WTC11 (cell line): ENCODE measurements around the gene AMPD3. TPM values are rescaled to one million over a fixed set of nuclear protein-coding genes. Genes with fewer than 3 reads are reported as not detected.

Experiments
- ATAC-seq: fragments of 200-7000 bp; cut with Tn5 transposase; 2 replicates; pipeline ENCODE4 v1.10.0; 2021; ENCODE audit warnings: mild to moderate bottlenecking, moderate library complexity
- CTCF ChIA-PET: fragments of 300-600 bp; sonication (Branson Sonifier 250); formaldehyde crosslinking; loops from one replicate; lab custom pipeline; 2021; ENCODE audit warnings: antibody characterized with exemption; lab: Charles Lee
- POLR2A ChIA-PET: fragments of 350-600 bp; sonication (Branson Sonifier 250); formaldehyde crosslinking; loops from one replicate; lab custom pipeline; 2021; ENCODE audit warnings: antibody characterized with exemption; lab: Charles Lee
- DNase-seq: peaks from one replicate; pipeline ENCODE4 v3.0.0; 2021; ENCODE audit warnings: low spot score
- H3K27ac Mint-ChIP-seq: 2 replicates; pipeline ENCODE4 v1.8.0; 2021; ENCODE audit warnings: mixed read lengths
- H3K27me3 Mint-ChIP-seq: 2 replicates; pipeline ENCODE4 v1.8.0; 2021; ENCODE audit warnings: low read depth, mild to moderate bottlenecking, moderate library complexity, mixed read lengths
- H3K36me3 Mint-ChIP-seq: 2 replicates; pipeline ENCODE4 v1.8.0; 2021; ENCODE audit warnings: mixed read lengths
- H3K4me1 Mint-ChIP-seq: 2 replicates; pipeline ENCODE4 v1.8.0; 2022; ENCODE audit warnings: mixed read lengths
- H3K4me3 Mint-ChIP-seq: 2 replicates; pipeline ENCODE4 v1.8.0; 2021; ENCODE audit warnings: mild to moderate bottlenecking, moderate library complexity, mixed read lengths
- H3K9me3 Mint-ChIP-seq: 2 replicates; pipeline ENCODE4 v1.8.0; 2021; ENCODE audit warnings: mixed read lengths
- CBFB ChIP-seq: sonication (generic); formaldehyde crosslinking; IDR thresholded peaks from 2 replicates; pipeline ENCODE4 v1.8.1; 2022; ENCODE audit warnings: mild to moderate bottlenecking, low read depth, missing genetic modification reagents
- CREB1 ChIP-seq: sonication (generic); formaldehyde crosslinking; IDR thresholded peaks from 2 replicates; pipeline ENCODE4 v1.8.0; 2023; ENCODE audit warnings: mild to moderate bottlenecking, missing genetic modification reagents
- CREM ChIP-seq: sonication (generic); formaldehyde crosslinking; IDR thresholded peaks from 2 replicates; pipeline ENCODE4 v1.8.1; 2022; ENCODE audit warnings: mild to moderate bottlenecking, missing genetic modification reagents, moderate library complexity
- JAZF1 ChIP-seq: fragments of 250-450 bp; sonication (Bioruptor Pico); IDR thresholded peaks from 2 replicates; pipeline ENCODE4 v1.9.0; 2021; ENCODE audit warnings: moderate library complexity, mild to moderate bottlenecking, inconsistent platforms
- MXD4 ChIP-seq: fragments of 250-450 bp; sonication (Bioruptor Pico); IDR thresholded peaks from 2 replicates; pipeline ENCODE4 v1.8.0; 2021; ENCODE audit warnings: mild to moderate bottlenecking, moderate library complexity, borderline replicate concordance
- NR1H2 ChIP-seq: sonication (generic); formaldehyde crosslinking; IDR thresholded peaks from 2 replicates; pipeline ENCODE4 v1.9.0; 2021; ENCODE audit warnings: mild to moderate bottlenecking, moderate library complexity, missing genetic modification reagents
- PRRX2 ChIP-seq: fragments of 250-450 bp; sonication (Bioruptor Pico); IDR thresholded peaks from 2 replicates; pipeline ENCODE4 v1.8.0; 2021; ENCODE audit warnings: mild to moderate bottlenecking
- RELA ChIP-seq: sonication (generic); formaldehyde crosslinking; IDR thresholded peaks from 2 replicates; pipeline ENCODE4 v1.8.1; 2022; ENCODE audit warnings: missing genetic modification reagents, mild to moderate bottlenecking, borderline replicate concordance
- RORB ChIP-seq: fragments of 250-450 bp; sonication (Bioruptor Pico); IDR thresholded peaks from 2 replicates; pipeline ENCODE4 v1.9.0; 2021; ENCODE audit warnings: mild to moderate bottlenecking
- SMAD4 ChIP-seq: sonication (generic); formaldehyde crosslinking; IDR thresholded peaks from 2 replicates; pipeline ENCODE4 v1.8.0; 2022; ENCODE audit warnings: mild to moderate bottlenecking, missing genetic modification reagents
- SOX15 ChIP-seq: fragments of 250-450 bp; sonication (Bioruptor Pico); IDR thresholded peaks from 2 replicates; pipeline ENCODE4 v1.9.0; 2021; ENCODE audit warnings: mild to moderate bottlenecking
- TCF7 ChIP-seq: sonication (generic); formaldehyde crosslinking; IDR thresholded peaks from 2 replicates; pipeline ENCODE4 v1.8.0; 2022; ENCODE audit warnings: mild to moderate bottlenecking, low read depth, missing genetic modification reagents, moderate library complexity
- TP53 ChIP-seq: sonication (generic); formaldehyde crosslinking; IDR thresholded peaks from 2 replicates; pipeline ENCODE4 v1.8.1; 2023; ENCODE audit warnings: mild to moderate bottlenecking, missing genetic modification reagents
- ZBTB21 ChIP-seq: sonication (generic); formaldehyde crosslinking; IDR thresholded peaks from 2 replicates; pipeline ENCODE4 v1.8.1; 2023; ENCODE audit warnings: mild to moderate bottlenecking, missing genetic modification reagents, borderline replicate concordance
- ZNF121 ChIP-seq: sonication (generic); formaldehyde crosslinking; IDR thresholded peaks from 2 replicates; pipeline ENCODE4 v1.8.0; 2023; ENCODE audit warnings: missing genetic modification reagents
- ZNF317 ChIP-seq: sonication (generic); formaldehyde crosslinking; IDR thresholded peaks from 2 replicates; pipeline ENCODE4 v1.8.1; 2023; ENCODE audit warnings: low read depth, mild to moderate bottlenecking, moderate library complexity, missing genetic modification reagents, borderline replicate concordance
- ZNF416 ChIP-seq: fragments of 250-450 bp; sonication (Bioruptor Pico); IDR thresholded peaks from 2 replicates; pipeline ENCODE4 v1.9.0; 2021; ENCODE audit warnings: mild to moderate bottlenecking, inconsistent platforms
- ZNF671 ChIP-seq: fragments of 250-450 bp; sonication (Bioruptor Pico); IDR thresholded peaks from 2 replicates; pipeline ENCODE4 v1.8.0; 2021; ENCODE audit warnings: mild to moderate bottlenecking
- total RNA-seq: library from RNA; stranded (reverse); gene quantifications from 3 replicates; pipeline ENCODE4 v1.2.3, GENCODE V29; 2021
- TF ChIP-seq, protein P1 (sequence below): sonication (generic); formaldehyde crosslinking; IDR thresholded peaks from 2 replicates; pipeline ENCODE4 v1.8.1; 2023; ENCODE audit warnings: mild to moderate bottlenecking, missing genetic modification reagents, moderate library complexity
- TF ChIP-seq, protein P2 (sequence below): sonication (generic); formaldehyde crosslinking; IDR thresholded peaks from 2 replicates; pipeline ENCODE4 v1.8.0; 2022; ENCODE audit warnings: mild to moderate bottlenecking, missing genetic modification reagents
- TF ChIP-seq, protein P3 (sequence below): sonication (generic); formaldehyde crosslinking; IDR thresholded peaks from 2 replicates; pipeline ENCODE4 v1.8.1; 2022; ENCODE audit warnings: mild to moderate bottlenecking, moderate library complexity, missing genetic modification reagents
- TF ChIP-seq, protein P4 (sequence below): fragments of 200-600 bp; IDR thresholded peaks from 2 replicates; pipeline ENCODE4 v1.8.0; 2022; ENCODE audit warnings: antibody characterized with exemption
- TF ChIP-seq, protein P5 (sequence below): sonication (generic); formaldehyde crosslinking; conservative IDR thresholded peaks from 2 replicates; pipeline ENCODE4 v1.8.1; 2022; ENCODE audit warnings: mild to moderate bottlenecking, missing genetic modification reagents
- TF ChIP-seq, protein P6 (sequence below): sonication (generic); formaldehyde crosslinking; IDR thresholded peaks from 2 replicates; pipeline ENCODE4 v1.8.0; 2023; ENCODE audit warnings: missing genetic modification reagents, mild to moderate bottlenecking, borderline replicate concordance
- TF ChIP-seq, protein P7 (sequence below): fragments of 250-450 bp; sonication (Bioruptor Pico); IDR thresholded peaks from 2 replicates; pipeline ENCODE4 v1.8.0; 2021; ENCODE audit warnings: mild to moderate bottlenecking

AMPD3 gene
- total RNA-seq, 1 experiment from 2014 or later, result 6.4 TPM

DNA sequence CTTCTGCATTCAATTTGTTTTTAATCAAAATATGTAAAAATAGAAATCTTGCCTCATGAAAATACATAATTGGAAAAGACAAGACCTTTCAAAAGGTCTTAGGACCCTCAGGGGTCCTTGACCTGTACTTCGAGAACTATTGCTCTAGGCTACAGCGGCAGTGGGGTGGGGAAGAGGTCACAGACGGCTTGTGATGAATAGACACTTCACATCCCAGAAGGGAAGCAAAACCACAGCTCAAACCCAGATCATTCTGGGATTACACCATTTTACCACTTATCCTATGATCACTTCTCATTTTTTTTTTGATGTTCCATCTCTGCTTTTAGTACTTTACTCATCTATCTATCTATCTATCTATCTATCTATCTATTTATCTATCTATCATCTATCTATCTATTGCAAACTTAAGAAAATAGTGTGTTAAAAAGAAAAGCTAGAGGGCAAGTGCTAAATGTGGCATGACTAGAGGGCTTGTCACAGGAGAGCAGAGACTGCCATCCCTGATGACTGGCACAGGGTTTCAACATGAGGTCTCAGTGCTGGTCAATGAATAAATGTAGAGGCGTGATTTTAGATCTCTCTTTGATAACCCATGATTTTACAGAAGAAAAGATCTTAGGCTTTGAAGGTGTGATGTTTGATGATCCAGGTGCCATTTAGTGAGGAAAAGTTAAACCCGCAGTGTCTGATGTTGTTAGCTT lies 48.9 kb downstream of the AMPD3 start:
- peaks cover 6% of the 10 kb centered on the region; the same call in 1 of the 2 replicates for H3K36me3 Mint-ChIP-seq
- no peaks in the 10 kb centered on the region for H3K9me3 Mint-ChIP-seq
- TF ChIP-seq, protein P1, sequence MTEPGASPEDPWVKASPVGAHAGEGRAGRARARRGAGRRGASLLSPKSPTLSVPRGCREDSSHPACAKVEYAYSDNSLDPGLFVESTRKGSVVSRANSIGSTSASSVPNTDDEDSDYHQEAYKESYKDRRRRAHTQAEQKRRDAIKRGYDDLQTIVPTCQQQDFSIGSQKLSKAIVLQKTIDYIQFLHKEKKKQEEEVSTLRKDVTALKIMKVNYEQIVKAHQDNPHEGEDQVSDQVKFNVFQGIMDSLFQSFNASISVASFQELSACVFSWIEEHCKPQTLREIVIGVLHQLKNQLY (CRISPR knock-in tag), result no peak
- TF ChIP-seq ZNF121 (CRISPR knock-in tag) (no peak), TCF7 (CRISPR knock-in tag) (no peak), CREB1 (no peak), CBFB (CRISPR knock-in tag) (no peak), ZNF671 (CRISPR knock-in tag) (no peak), NR1H2 (CRISPR knock-in tag) (no peak), JAZF1 (CRISPR knock-in tag) (no peak), ZBTB21 (CRISPR knock-in tag) (no peak), CREM (no peak), RORB (CRISPR knock-in tag) (no peak), TP53 (CRISPR knock-in tag) (no peak), RELA (no peak)
- TF ChIP-seq, protein P2, sequence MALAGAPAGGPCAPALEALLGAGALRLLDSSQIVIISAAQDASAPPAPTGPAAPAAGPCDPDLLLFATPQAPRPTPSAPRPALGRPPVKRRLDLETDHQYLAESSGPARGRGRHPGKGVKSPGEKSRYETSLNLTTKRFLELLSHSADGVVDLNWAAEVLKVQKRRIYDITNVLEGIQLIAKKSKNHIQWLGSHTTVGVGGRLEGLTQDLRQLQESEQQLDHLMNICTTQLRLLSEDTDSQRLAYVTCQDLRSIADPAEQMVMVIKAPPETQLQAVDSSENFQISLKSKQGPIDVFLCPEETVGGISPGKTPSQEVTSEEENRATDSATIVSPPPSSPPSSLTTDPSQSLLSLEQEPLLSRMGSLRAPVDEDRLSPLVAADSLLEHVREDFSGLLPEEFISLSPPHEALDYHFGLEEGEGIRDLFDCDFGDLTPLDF, result no peak
- TF ChIP-seq, protein P3, sequence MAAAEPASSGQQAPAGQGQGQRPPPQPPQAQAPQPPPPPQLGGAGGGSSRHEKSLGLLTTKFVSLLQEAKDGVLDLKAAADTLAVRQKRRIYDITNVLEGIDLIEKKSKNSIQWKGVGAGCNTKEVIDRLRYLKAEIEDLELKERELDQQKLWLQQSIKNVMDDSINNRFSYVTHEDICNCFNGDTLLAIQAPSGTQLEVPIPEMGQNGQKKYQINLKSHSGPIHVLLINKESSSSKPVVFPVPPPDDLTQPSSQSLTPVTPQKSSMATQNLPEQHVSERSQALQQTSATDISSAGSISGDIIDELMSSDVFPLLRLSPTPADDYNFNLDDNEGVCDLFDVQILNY (CRISPR knock-in tag), result no peak
- DNase-seq, result no peak
- H3K27ac Mint-ChIP-seq, result no peak overlapping the region
- 0 out of 2 replicates have a peak, but pooled peaks cover 2% of the 10 kb centered on the region for H3K4me1 Mint-ChIP-seq
- H3K4me3 Mint-ChIP-seq, result no peak overlapping the region
- H3K27me3 Mint-ChIP-seq, result peaks cover 21% of the 10 kb centered on the region
- POLR2A ChIA-PET, result no interaction called here
- CTCF ChIA-PET, result no interaction called here
- ATAC-seq, result no peak

DNA sequence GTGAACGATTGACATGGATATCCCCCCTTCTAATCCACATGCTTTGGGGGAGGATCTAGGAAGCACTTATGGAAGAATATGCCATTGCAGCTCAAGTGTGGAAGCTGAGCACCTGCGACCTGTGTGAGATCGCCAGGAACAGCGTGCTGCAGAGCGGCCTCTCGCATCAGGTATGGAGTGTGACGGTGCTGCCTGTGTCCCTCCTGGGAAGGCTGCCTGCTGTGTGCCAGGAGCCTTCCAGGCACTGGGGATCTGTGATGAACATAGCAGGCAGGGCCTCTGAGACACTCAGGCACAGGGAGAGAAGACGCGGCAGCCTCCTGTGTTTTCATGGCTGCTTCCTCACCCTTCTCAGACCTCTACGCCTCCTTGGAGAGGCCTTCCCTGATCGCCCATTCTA lies 49.4 kb downstream of the AMPD3 start:
- ATAC-seq, result no peak
- H3K36me3 Mint-ChIP-seq, result peaks cover 6% of the 10 kb centered on the region; the same call in 1 of the 2 replicates
- H3K4me1 Mint-ChIP-seq, result 0 out of 2 replicates have a peak, but pooled peaks cover 2% of the 10 kb centered on the region
- H3K4me3 Mint-ChIP-seq, result no peak overlapping the region
- no peaks in the 10 kb centered on the region for H3K9me3 Mint-ChIP-seq
- H3K27me3 Mint-ChIP-seq, result peaks cover 21% of the 10 kb centered on the region
- POLR2A ChIA-PET, result no interaction called here
- H3K27ac Mint-ChIP-seq, result no peak overlapping the region
- no peak for DNase-seq
- CTCF ChIA-PET, result no interaction called here
- TF ChIP-seq SOX15 (CRISPR knock-in tag) (no peak), ZNF317 (no peak), SMAD4 (CRISPR knock-in tag) (no peak), MXD4 (CRISPR knock-in tag) (no peak), RELA (no peak), ZNF416 (CRISPR knock-in tag) (no peak), PRRX2 (CRISPR knock-in tag) (no peak)
- TF ChIP-seq, protein P4, sequence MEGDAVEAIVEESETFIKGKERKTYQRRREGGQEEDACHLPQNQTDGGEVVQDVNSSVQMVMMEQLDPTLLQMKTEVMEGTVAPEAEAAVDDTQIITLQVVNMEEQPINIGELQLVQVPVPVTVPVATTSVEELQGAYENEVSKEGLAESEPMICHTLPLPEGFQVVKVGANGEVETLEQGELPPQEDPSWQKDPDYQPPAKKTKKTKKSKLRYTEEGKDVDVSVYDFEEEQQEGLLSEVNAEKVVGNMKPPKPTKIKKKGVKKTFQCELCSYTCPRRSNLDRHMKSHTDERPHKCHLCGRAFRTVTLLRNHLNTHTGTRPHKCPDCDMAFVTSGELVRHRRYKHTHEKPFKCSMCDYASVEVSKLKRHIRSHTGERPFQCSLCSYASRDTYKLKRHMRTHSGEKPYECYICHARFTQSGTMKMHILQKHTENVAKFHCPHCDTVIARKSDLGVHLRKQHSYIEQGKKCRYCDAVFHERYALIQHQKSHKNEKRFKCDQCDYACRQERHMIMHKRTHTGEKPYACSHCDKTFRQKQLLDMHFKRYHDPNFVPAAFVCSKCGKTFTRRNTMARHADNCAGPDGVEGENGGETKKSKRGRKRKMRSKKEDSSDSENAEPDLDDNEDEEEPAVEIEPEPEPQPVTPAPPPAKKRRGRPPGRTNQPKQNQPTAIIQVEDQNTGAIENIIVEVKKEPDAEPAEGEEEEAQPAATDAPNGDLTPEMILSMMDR, result no peak
- TF ChIP-seq, protein P5, sequence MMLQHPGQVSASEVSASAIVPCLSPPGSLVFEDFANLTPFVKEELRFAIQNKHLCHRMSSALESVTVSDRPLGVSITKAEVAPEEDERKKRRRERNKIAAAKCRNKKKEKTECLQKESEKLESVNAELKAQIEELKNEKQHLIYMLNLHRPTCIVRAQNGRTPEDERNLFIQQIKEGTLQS, result no peak
- TF ChIP-seq, protein P6, sequence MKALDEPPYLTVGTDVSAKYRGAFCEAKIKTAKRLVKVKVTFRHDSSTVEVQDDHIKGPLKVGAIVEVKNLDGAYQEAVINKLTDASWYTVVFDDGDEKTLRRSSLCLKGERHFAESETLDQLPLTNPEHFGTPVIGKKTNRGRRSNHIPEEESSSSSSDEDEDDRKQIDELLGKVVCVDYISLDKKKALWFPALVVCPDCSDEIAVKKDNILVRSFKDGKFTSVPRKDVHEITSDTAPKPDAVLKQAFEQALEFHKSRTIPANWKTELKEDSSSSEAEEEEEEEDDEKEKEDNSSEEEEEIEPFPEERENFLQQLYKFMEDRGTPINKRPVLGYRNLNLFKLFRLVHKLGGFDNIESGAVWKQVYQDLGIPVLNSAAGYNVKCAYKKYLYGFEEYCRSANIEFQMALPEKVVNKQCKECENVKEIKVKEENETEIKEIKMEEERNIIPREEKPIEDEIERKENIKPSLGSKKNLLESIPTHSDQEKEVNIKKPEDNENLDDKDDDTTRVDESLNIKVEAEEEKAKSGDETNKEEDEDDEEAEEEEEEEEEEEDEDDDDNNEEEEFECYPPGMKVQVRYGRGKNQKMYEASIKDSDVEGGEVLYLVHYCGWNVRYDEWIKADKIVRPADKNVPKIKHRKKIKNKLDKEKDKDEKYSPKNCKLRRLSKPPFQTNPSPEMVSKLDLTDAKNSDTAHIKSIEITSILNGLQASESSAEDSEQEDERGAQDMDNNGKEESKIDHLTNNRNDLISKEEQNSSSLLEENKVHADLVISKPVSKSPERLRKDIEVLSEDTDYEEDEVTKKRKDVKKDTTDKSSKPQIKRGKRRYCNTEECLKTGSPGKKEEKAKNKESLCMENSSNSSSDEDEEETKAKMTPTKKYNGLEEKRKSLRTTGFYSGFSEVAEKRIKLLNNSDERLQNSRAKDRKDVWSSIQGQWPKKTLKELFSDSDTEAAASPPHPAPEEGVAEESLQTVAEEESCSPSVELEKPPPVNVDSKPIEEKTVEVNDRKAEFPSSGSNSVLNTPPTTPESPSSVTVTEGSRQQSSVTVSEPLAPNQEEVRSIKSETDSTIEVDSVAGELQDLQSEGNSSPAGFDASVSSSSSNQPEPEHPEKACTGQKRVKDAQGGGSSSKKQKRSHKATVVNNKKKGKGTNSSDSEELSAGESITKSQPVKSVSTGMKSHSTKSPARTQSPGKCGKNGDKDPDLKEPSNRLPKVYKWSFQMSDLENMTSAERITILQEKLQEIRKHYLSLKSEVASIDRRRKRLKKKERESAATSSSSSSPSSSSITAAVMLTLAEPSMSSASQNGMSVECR, result no peak
- TF ChIP-seq, protein P7, sequence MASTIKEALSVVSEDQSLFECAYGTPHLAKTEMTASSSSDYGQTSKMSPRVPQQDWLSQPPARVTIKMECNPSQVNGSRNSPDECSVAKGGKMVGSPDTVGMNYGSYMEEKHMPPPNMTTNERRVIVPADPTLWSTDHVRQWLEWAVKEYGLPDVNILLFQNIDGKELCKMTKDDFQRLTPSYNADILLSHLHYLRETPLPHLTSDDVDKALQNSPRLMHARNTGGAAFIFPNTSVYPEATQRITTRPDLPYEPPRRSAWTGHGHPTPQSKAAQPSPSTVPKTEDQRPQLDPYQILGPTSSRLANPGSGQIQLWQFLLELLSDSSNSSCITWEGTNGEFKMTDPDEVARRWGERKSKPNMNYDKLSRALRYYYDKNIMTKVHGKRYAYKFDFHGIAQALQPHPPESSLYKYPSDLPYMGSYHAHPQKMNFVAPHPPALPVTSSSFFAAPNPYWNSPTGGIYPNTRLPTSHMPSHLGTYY (CRISPR knock-in tag), result no peak
